Mesendoderm (in vitro differentiated cells): ENCODE measurements around the gene OR5C1. TPM values are rescaled to one million over a fixed set of nuclear protein-coding genes. Genes with fewer than 3 reads are reported as not detected.

Source experiments
- DNase-seq: peaks from one replicate; pipeline ENCODE4 v3.0.0; 2013
- H2AK5ac ChIP-seq: 2 replicates; pipeline ENCODE4 v1.6.1; 2013; ENCODE audit warnings: low read length, inconsistent platforms
- H2BK120ac ChIP-seq: 2 replicates; pipeline ENCODE4 v1.6.1; 2013; ENCODE audit warnings: low read depth, mild to moderate bottlenecking, low read length, moderate library complexity, mixed read lengths
- H2BK15ac ChIP-seq: replicated peaks from 2 replicates; pipeline ENCODE4 v1.6.1; 2013; ENCODE audit warnings: low read depth, mild to moderate bottlenecking, moderate library complexity
- H2BK5ac ChIP-seq: 2 replicates; pipeline ENCODE4 v1.6.1; 2013; ENCODE audit warnings: low read length, inconsistent platforms
- H3K18ac ChIP-seq: 2 replicates; pipeline ENCODE4 v1.6.1; 2013; ENCODE audit warnings: mild to moderate bottlenecking, low read length, mixed read lengths
- H3K23ac ChIP-seq: one replicate; pipeline ENCODE4 v1.6.1; 2013; ENCODE audit warnings: low read length
- H3K27ac ChIP-seq: 2 replicates; pipeline ENCODE4 v1.5.1; 2013; ENCODE audit warnings: low read depth, mild to moderate bottlenecking, inconsistent platforms, low read length, moderate library complexity
- H3K27me3 ChIP-seq: 2 replicates; pipeline ENCODE4 v1.6.1; 2013; ENCODE audit warnings: low read length, control low read depth, mild to moderate bottlenecking, inconsistent platforms; ENCODE audit not compliant: insufficient read depth, poor library complexity
- H3K36me3 ChIP-seq: 2 replicates; pipeline ENCODE4 v1.6.1; 2013; ENCODE audit warnings: low read length, inconsistent platforms; ENCODE audit not compliant: control insufficient read depth, insufficient read depth
- H3K4ac ChIP-seq: one replicate; pipeline ENCODE4 v1.6.1; 2013; ENCODE audit warnings: low read depth, mild to moderate bottlenecking, low read length, moderate library complexity
- H3K4me1 ChIP-seq: 2 replicates; pipeline ENCODE4 v1.6.1; 2013; ENCODE audit warnings: low read depth, low read length, inconsistent platforms; ENCODE audit not compliant: control insufficient read depth
- H3K4me2 ChIP-seq: 2 replicates; pipeline ENCODE4 v1.6.1; 2013; ENCODE audit warnings: low read length
- H3K4me3 ChIP-seq: 2 replicates; pipeline ENCODE4 v1.5.1; 2013; ENCODE audit warnings: mild to moderate bottlenecking, low read length
- H3K56ac ChIP-seq: one replicate; pipeline ENCODE4 v1.6.1; 2013; ENCODE audit warnings: low read length
- H3K79me1 ChIP-seq: 2 replicates; pipeline ENCODE4 v1.6.1; 2013; ENCODE audit warnings: low read length, inconsistent platforms
- H3K79me2 ChIP-seq: 2 replicates; pipeline ENCODE4 v1.6.1; 2013; ENCODE audit warnings: mild to moderate bottlenecking, low read length; ENCODE audit not compliant: control insufficient read depth, insufficient read depth
- H3K9ac ChIP-seq: 2 replicates; pipeline ENCODE4 v1.6.1; 2013; ENCODE audit warnings: low read length, inconsistent platforms
- H4K5ac ChIP-seq: one replicate; pipeline ENCODE4 v1.6.1; 2013; ENCODE audit warnings: low read length
- H4K8ac ChIP-seq: one replicate; pipeline ENCODE4 v1.6.1; 2013; ENCODE audit warnings: low read depth, mild to moderate bottlenecking, control low read depth, low read length, moderate library complexity
- WGBS: extraction: QIAGEN DNeasy Blood & Tissue Kit; methylation state at CpG from one replicate; pipeline ENCODE4 v1.1.7; 2013; ENCODE audit warnings: low lambda C conversion rate, missing lambda C conversion rate; ENCODE audit not compliant: insufficient coverage; ENCODE audit errors: extremely low coverage; 5-methylcytosine and 5-hydroxymethylcytosine counted together
- polyA plus RNA-seq, 2 experiments: library from polyadenylated mRNA; stranded (reverse); fragments of 200-250 nt; gene quantifications; one replicate each; pipeline ENCODE4 v1.2.3, GENCODE V29; 2013

Gene OR5C1
- polyA plus RNA-seq (2013, experiment 1 of 2): not detected
- polyA plus RNA-seq (2013, experiment 2 of 2): not detected

DNA sequence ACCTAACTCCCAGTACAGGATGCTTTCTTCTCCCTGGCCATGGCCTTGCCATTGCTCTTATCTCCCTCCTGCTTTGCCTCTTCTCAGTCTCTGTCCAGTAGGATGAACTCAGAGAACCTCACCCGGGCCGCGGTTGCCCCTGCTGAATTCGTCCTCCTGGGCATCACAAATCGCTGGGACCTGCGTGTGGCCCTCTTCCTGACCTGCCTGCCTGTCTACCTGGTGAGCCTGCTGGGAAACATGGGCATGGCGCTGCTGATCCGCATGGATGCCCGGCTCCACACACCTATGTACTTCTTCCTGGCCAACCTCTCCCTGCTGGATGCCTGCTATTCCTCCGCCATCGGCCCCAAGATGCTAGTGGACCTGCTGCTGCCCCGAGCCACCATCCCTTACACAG lies at the start of gene OR5C1:
Gene OR5C1 (plus strand): TSS at position 103 of the 400 bp plus-strand sequence. CDS start 0 bp downstream, at position 103.
- no peak within 1 kb of the TSS for H3K9ac ChIP-seq
- no peaks in the 10 kb centered on the region for H3K4me1 ChIP-seq
- no peak within 1 kb of the TSS for H3K18ac ChIP-seq
- no CpG with 5 or more reads among the region's 12 CpGs for WGBS
- no peak within 1 kb of the TSS for H3K4ac ChIP-seq
- no peak within 1 kb of the TSS for H2AK5ac ChIP-seq
- no peak within 1 kb of the TSS for H3K27ac ChIP-seq
- H3K4me3 ChIP-seq: no peak within 1 kb of the TSS
- no peak within 1 kb of the TSS for H4K8ac ChIP-seq
- no peak within 1 kb of the TSS for H3K23ac ChIP-seq
- H3K79me1 ChIP-seq: no peaks in the 10 kb centered on the region
- H3K27me3 ChIP-seq: no peaks in the 10 kb centered on the region
- H3K4me2 ChIP-seq: no peak within 1 kb of the TSS
- no peak within 1 kb of the TSS for H3K56ac ChIP-seq
- DNase-seq: no peak
- no peaks in the 10 kb centered on the region for H3K79me2 ChIP-seq
- H2BK15ac ChIP-seq: no peak within 1 kb of the TSS
- no peak within 1 kb of the TSS for H2BK120ac ChIP-seq
- H4K5ac ChIP-seq: no peak within 1 kb of the TSS
- no peaks in the 10 kb centered on the region for H3K36me3 ChIP-seq
- H2BK5ac ChIP-seq: no peak within 1 kb of the TSS

- Histone ChIP-seq H2BK5ac (no peak within 1 kb of the TSS), H3K23ac (no peak within 1 kb of the TSS), H3K18ac (no peak within 1 kb of the TSS), H3K9ac (no peak within 1 kb of the TSS), H3K4me1 (no peaks in the 10 kb centered on the region), H3K79me1 (no peaks in the 10 kb centered on the region), H3K4ac (no peak within 1 kb of the TSS), H2BK15ac (no peak within 1 kb of the TSS), H4K8ac (no peak within 1 kb of the TSS), H3K56ac (no peak within 1 kb of the TSS), H3K4me3 (no peak within 1 kb of the TSS), H2AK5ac (no peak within 1 kb of the TSS), H2BK120ac (no peak within 1 kb of the TSS), H3K79me2 (no peaks in the 10 kb centered on the region), H3K4me2 (no peak within 1 kb of the TSS), H4K5ac (no peak within 1 kb of the TSS), H3K36me3 (no peaks in the 10 kb centered on the region), H3K27ac (no peak within 1 kb of the TSS), H3K27me3 (no peaks in the 10 kb centered on the region)
- no peak for DNase-seq
- WGBS: no CpG with 5 or more reads among the region's 6 CpGs
Observed at GRCh38 chr9:122742003-122742402, 46.7 kb upstream of the OR5C1 start, which contains the start of gene OR1L6. Gene OR1L6 (plus strand): TSS chr9:122742303. CDS start chr9:122749848, 7,545 bp downstream.

GRCh38 chr9:122754825-122755224 lies 33.9 kb upstream of the OR5C1 start:
- Histone ChIP-seq H2AK5ac (no peak overlapping the region), H3K18ac (no peak overlapping the region), H3K4me1 (no peaks in the 10 kb centered on the region), H4K8ac (no peak overlapping the region), H3K27ac (no peak overlapping the region), H3K4me2 (no peak overlapping the region), H3K36me3 (no peaks in the 10 kb centered on the region), H3K4me3 (no peak overlapping the region), H3K79me2 (no peaks in the 10 kb centered on the region), H3K79me1 (no peaks in the 10 kb centered on the region), H3K9ac (no peak overlapping the region), H2BK5ac (no peak overlapping the region), H2BK120ac (no peak overlapping the region), H3K56ac (no peak overlapping the region), H4K5ac (no peak overlapping the region), H3K27me3 (no peaks in the 10 kb centered on the region), H2BK15ac (no peak overlapping the region), H3K23ac (no peak overlapping the region), H3K4ac (no peak overlapping the region)
- no peak for DNase-seq
- 100% methylated on average over 1 of the region's 2 CpGs for WGBS

GRCh38 chr9:122767817-122768216 lies 20.9 kb upstream of the OR5C1 start:
- Histone ChIP-seq H4K5ac (no peak overlapping the region), H3K4ac (no peak overlapping the region), H3K79me1 (no peaks in the 10 kb centered on the region), H2BK120ac (no peak overlapping the region), H3K36me3 (no peaks in the 10 kb centered on the region), H3K4me1 (no peaks in the 10 kb centered on the region), H2BK15ac (no peak overlapping the region), H3K23ac (no peak overlapping the region), H3K27me3 (no peaks in the 10 kb centered on the region), H3K79me2 (no peaks in the 10 kb centered on the region), H3K4me2 (no peak overlapping the region), H3K56ac (no peak overlapping the region), H3K4me3 (no peak overlapping the region), H3K18ac (no peak overlapping the region), H2AK5ac (no peak overlapping the region), H3K9ac (no peak overlapping the region), H3K27ac (no peak overlapping the region), H4K8ac (no peak overlapping the region), H2BK5ac (no peak overlapping the region)
- WGBS: no CpG with 5 or more reads among the region's 4 CpGs
- DNase-seq: no peak

- Histone ChIP-seq H3K9ac (no peak overlapping the region), H2AK5ac (no peak overlapping the region), H3K4me3 (no peak overlapping the region), H3K18ac (no peak overlapping the region), H2BK120ac (no peak overlapping the region), H2BK15ac (no peak overlapping the region), H3K27me3 (no peaks in the 10 kb centered on the region), H4K8ac (no peak overlapping the region), H3K4me2 (no peak overlapping the region), H3K4ac (no peak overlapping the region), H3K23ac (no peak overlapping the region), H3K4me1 (no peaks in the 10 kb centered on the region), H2BK5ac (no peak overlapping the region), H3K27ac (no peak overlapping the region), H3K79me2 (no peaks in the 10 kb centered on the region), H3K79me1 (no peaks in the 10 kb centered on the region), H4K5ac (no peak overlapping the region), H3K36me3 (no peaks in the 10 kb centered on the region), H3K56ac (no peak overlapping the region)
- no CpG with 5 or more reads among the region's 8 CpGs for WGBS
- no peak for DNase-seq
Observed at GRCh38 chr9:122777052-122777451, 11.7 kb upstream of the OR5C1 start.

DNA sequence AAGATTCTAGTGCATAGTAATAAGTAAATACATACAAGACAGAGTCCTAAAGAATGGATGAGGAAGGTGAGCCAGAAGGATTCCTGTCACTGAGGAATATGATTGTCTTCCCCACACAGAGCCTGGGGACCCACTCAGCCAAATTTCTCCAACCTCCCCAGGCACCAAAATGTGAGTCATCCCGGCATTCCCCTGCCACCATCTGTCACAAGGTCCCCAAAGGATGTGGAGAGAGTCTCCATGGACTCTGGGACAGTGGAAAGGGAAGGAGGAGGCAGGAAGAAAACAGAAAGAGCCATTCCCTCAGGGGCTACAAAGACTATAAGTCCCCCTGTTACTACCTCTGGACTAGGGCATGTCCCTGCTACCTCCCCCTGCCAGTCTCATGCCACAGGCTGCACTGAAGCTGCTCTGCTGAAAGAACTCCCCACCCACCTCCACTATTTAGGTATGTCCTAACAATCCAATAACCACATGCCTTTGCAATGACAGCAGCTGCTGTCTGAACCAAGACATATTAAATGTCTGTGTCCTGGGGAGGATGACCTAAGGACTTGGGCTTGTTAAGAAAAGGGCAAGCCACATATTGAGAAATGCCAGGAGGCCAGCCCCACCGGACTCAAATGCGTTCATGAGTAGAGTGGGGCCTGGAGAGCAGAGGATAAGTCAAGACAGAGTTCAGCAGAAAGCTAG lies 10.7 kb upstream of the OR5C1 start:
- Histone ChIP-seq H3K4me2 (no peak overlapping the region), H3K4ac (no peak overlapping the region), H3K4me3 (no peak overlapping the region), H2BK5ac (no peak overlapping the region), H3K56ac (no peak overlapping the region), H4K8ac (no peak overlapping the region), H3K36me3 (no peaks in the 10 kb centered on the region), H3K27me3 (no peaks in the 10 kb centered on the region), H2BK15ac (no peak overlapping the region), H3K4me1 (no peaks in the 10 kb centered on the region), H4K5ac (no peak overlapping the region), H2AK5ac (no peak overlapping the region), H2BK120ac (no peak overlapping the region), H3K23ac (no peak overlapping the region), H3K27ac (no peak overlapping the region), H3K79me1 (no peaks in the 10 kb centered on the region), H3K79me2 (no peaks in the 10 kb centered on the region), H3K9ac (no peak overlapping the region), H3K18ac (no peak overlapping the region)
- DNase-seq: no peak
- no CpG with 5 or more reads among the region's 3 CpGs for WGBS
